Jurkat, Clone E6-1 (cell line): ENCODE results near the gene PALM3. TPM values are rescaled to one million over a fixed set of nuclear protein-coding genes. Genes with fewer than 3 reads are reported as not detected.

Experiments used
- DNase-seq: peaks from one replicate; pipeline ENCODE4 v3.0.0-alpha.2; 2011; ENCODE audit warnings: low read depth, low spot score
- H3K4me3 ChIP-seq: 2 replicates; pipeline ENCODE4 v1.5.1; 2011; ENCODE audit warnings: mild to moderate bottlenecking, low read length, control low read depth, moderate library complexity
- polyA plus RNA-seq: library from polyadenylated mRNA; unstranded; fragments of >200 nt; gene quantifications from one replicate; pipeline ENCODE4 v1.2.1, GENCODE V29; 2012; ENCODE audit warnings: missing spikeins; ENCODE audit not compliant: insufficient read length, insufficient read depth

The PALM3 gene
- not detected for polyA plus RNA-seq

GRCh38 chr19:14061751-14062557 lies at the start of gene PALM3:
TSS of gene PALM3 (minus strand) at chr19:14062076. CDS start at chr19:14061980, 96 bp downstream.
- no peak for DNase-seq
- H3K4me3 ChIP-seq, result no peak within 1 kb of the TSS

GRCh38 chr19:14111486-14111885 lies 49.6 kb upstream of the PALM3 start:
- no peak overlapping the region for H3K4me3 ChIP-seq
- DNase-seq, result no peak

GRCh38 chr19:14110650-14111049 lies 48.8 kb upstream of the PALM3 start:
- no peak for DNase-seq
- H3K4me3 ChIP-seq, result no peak overlapping the region

- no peak for DNase-seq
- no peak overlapping the region for H3K4me3 ChIP-seq
Measured at GRCh38 chr19:14107581-14108461, 45.9 kb upstream of the PALM3 start.

- H3K4me3 ChIP-seq, result no peak overlapping the region
- DNase-seq, result no peak
Measured at GRCh38 chr19:14106840-14107239, 45.0 kb upstream of the PALM3 start.

GRCh38 chr19:14105680-14106079 lies 43.8 kb upstream of the PALM3 start:
- DNase-seq, result no peak
- H3K4me3 ChIP-seq, result no peak overlapping the region

GRCh38 chr19:14103310-14103709 lies 41.4 kb upstream of the PALM3 start:
- no peak overlapping the region for H3K4me3 ChIP-seq
- DNase-seq, result no peak

GRCh38 chr19:14102756-14103155 lies 40.9 kb upstream of the PALM3 start:
- DNase-seq, result no peak
- no peak overlapping the region for H3K4me3 ChIP-seq

GRCh38 chr19:14102102-14102696 lies 40.3 kb upstream of the PALM3 start:
- DNase-seq, result no peak
- H3K4me3 ChIP-seq, result no peak overlapping the region

- no peak overlapping the region for H3K4me3 ChIP-seq
Measured at GRCh38 chr19:14101003-14101545, 39.2 kb upstream of the PALM3 start.

GRCh38 chr19:14097532-14098151 lies 35.8 kb upstream of the PALM3 start:
- H3K4me3 ChIP-seq, result no peak overlapping the region
- no peak for DNase-seq

More at GRCh38 chr19:14101003-14101545, 39.2 kb upstream of the PALM3 start:
- DNase-seq, result no peak

- no peak overlapping the region for H3K4me3 ChIP-seq
- DNase-seq, result no peak
Measured at GRCh38 chr19:14096272-14096992, 34.6 kb upstream of the PALM3 start.

GRCh38 chr19:14094854-14095253 lies 33.0 kb upstream of the PALM3 start:
- no peak for DNase-seq
- H3K4me3 ChIP-seq, result no peak overlapping the region

GRCh38 chr19:14093117-14093823 lies 31.4 kb upstream of the PALM3 start:
- DNase-seq, result no peak
- no peak overlapping the region for H3K4me3 ChIP-seq

GRCh38 chr19:14091813-14092462 lies 30.1 kb upstream of the PALM3 start:
- no peak for DNase-seq
- peak overlapping the region; percentile 77 for H3K4me3 ChIP-seq

- peak overlapping the region; percentile 77 for H3K4me3 ChIP-seq
- DNase-seq, result peak; percentile 72
Measured at GRCh38 chr19:14091081-14091812, 29.4 kb upstream of the PALM3 start.
